Pulmonary artery endothelial cell (primary cell): Measurements from ENCODE around the gene IYD. TPM values are rescaled to one million over a fixed set of nuclear protein-coding genes. Genes with fewer than 3 reads are reported as not detected.

Source experiments
- DNase-seq: peaks from one replicate; pipeline ENCODE4 v3.0.0-alpha.2; 2011; ENCODE audit warnings: low read depth, low spot score
- total RNA-seq: library from RNA; depleted of rRNA; stranded (reverse); fragments of >200 nt; gene quantifications from 2 replicates; pipeline ENCODE4 v1.2.3, GENCODE V29; 2014

The IYD gene
- total RNA-seq, 1 donor from 2014 or later, result 0.07 TPM

DNA sequence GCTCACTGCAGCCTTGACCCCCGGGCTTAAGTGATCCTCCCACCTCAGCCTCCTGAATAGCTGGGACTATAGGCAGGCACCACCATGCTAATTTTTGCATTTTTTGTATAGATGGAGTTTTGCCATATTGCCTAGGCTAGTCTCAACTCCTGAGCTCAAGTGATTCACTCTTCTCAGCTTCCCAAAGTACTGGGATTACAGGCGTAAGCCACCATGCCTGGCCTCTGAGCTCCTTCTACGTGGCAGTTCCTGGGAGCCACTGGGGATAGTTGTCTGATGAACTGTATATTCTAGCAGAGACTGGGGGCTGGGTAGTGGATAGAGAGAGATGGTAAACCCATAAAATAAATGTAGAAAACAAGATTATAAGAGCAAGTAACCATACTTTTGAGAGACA, 26.1 kb downstream of the IYD start:
- DNase-seq, result no peak

DNA sequence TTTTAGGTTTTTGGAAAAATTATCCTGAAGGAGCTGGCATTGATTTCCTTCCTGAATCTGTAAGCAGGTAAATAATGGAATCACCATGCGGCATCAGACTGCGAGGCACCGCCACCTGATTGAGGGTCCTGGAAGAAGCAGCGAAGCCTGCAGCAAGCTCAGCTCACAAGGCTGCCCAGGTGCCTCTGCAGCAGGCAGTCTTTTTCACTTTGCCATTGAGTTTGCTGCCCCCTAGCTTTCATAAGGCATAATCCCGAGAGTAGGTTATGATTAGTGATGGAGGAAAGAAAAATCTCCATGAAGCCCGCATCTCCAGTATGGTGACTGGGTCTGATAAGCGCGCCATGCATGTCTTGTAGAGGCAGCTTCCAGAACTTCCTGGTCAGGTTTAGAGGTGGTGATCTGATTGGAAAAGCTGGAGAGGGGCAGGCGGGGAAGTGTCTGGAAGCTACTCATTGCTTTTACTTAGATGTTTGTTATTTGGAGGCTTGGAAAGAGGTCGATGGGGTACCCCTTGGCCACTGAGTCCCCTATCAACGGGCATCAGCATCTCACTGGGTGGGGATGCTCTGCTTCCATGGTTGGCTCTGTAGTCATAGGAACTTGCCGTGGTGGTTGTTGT, 26.7 kb downstream of the IYD start:
- DNase-seq, result no peak

DNA sequence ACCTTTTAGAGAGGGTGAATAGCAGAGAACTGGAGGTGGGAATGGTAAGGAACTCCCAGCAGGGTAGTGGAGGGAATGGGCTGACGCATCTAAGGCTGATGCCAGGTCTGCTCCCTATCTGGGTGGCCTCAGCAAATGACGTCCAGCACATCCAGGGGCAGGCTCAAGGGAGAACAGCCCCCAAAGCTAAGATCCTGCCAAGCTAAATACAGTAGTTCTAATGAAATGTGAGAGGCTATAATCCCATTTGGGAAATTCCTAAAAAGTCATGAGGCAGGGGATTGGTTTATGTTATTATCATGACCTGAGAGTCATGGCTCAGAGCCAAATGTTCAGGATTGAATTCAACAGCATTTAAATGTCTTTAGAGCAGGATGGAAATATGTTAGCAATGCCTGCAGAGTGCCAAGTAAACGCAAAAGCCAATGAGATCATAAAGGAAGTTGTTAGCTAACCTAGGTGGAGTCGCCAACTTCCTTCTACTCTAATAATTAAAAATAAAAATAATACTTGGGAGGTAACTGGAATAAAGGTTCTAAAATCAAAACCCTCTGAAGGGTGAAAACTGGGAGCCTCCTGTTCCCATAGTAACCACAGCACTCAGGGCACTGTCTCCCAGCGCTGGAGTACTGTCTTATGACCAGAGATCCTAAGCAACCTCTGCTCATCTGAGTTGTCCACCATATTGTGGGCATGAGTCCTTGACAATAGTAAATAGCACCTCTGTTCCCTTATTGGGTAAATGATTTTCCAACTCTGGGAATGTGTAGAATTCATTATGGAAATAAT, 34.8 kb downstream of the IYD start:
- DNase-seq, result peak; percentile 67

- no peak for DNase-seq
Measured at GRCh38 chr6:150406948-150407347, 38.1 kb downstream of the IYD start.

- no peak for DNase-seq
Measured at GRCh38 chr6:150408842-150409241, 40.0 kb downstream of the IYD start.

DNA sequence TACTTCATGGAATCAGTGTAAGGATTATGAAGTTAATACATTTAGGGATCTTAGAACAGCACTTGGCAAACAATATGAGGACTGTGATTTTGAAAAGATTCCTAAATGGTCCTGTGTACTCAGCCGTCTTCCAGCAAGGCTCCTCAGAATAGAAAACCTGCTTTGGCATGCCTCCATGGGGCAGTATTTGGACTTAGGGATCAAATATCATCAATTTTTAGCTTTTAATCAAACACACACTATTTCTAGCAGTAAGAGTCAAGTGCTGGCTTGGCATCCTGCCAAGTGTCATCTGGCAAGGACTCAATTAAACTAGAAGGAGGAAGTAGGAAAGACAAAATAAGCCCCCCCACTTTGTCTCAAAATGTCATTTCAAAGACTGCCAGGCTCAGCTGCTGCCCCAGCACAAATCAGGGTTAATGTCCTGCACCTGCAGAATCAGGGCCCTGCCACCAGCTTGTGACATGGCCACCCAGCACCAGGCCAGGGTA, 40.8 kb downstream of the IYD start:
- DNase-seq, result no peak

- DNase-seq, result no peak
Measured at GRCh38 chr6:150410399-150410798, 41.6 kb downstream of the IYD start.

- DNase-seq, result no peak
Measured at GRCh38 chr6:150410906-150411305, 42.1 kb downstream of the IYD start.

DNA sequence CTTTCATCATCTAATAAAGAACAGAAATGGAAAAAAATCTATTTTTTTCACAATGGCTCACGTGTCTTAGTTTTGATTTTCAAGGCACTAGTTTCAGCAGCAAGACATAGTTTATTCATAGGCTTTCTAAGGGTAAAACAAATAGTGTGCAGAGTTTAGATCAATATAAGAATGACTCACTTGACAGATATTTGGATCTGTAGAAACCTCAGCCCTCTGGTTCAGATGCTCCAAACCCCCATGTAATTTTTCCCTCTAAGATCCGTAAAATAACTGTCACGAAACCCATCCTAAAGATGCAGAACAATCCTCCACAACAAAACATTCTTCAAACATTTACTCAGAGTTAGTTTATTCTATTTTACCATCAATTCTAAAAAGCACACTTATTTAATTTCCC, 43.4 kb downstream of the IYD start:
- DNase-seq, result no peak

GRCh38 chr6:150413198-150413597, 44.4 kb downstream of the IYD start:
- DNase-seq, result no peak

DNA sequence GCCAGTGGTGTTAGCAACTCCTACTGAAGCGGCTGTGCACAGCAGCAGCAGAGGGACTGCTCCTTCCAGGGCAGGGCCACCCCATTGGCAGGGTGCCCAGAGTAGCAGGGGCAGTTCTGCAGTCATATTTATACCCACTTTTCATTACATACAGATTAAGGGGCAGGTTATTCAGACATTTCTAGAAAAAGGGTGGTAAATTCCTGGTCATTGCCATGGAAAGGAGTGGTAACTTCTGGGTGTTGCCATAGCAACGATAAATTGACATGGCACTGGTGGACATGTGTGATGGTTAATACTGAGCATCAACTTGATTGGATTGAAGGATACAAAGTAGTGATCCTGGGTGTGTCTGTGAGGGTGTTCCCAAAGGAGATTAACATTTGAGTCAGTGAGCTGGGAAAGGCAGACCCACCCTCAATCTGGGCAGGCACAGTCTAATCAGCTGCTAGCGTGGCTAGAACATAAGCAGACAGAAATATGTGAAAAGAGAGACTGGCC, 45.0 kb downstream of the IYD start:
- DNase-seq, result no peak

DNA sequence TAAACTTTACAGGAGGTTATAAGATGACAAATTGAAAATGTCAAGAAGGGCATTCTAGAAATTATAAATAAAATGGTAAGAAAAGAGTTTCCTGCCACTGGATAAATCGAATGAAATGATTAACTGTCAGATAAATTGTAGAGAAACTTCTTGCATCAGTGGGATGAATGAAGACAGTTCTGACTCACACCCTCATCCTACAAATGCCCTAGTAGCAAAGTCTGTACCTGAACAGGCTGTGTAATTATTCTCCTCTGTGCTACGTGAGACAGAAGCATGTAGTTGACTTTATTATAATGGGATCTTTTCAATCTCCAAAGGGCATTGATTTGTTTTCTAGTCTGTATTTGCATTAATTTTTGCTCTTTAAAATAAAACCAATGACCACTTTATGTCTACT, 47.3 kb downstream of the IYD start:
- no peak for DNase-seq

DNA sequence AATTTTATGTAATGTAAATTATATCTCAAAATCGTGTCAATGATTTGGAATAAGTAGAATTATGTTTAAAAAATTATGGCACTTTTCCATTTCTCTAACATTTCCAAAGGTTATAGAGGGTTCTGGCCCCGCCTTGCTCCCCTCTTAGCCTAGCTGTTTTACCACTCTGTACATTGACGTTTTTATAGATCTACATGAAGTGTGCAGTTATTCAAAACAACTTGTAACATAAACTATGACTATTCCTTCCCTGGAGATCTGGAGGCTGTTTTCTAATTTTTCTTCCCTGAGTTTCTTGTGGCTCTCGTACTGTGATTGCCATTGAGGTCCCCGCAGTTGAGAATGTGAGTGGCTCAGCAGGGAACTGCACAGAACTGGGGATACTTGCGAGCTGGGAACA, 48.4 kb downstream of the IYD start:
- DNase-seq, result no peak

- peak; percentile 68 for DNase-seq
Measured at GRCh38 chr6:150417899-150418826, 49.4 kb downstream of the IYD start.

- peak; percentile 30 for DNase-seq
Measured at GRCh38 chr6:150418827-150419594, 50.2 kb downstream of the IYD start.

- no peak for DNase-seq
Measured at GRCh38 chr6:150420428-150420827, 51.6 kb downstream of the IYD start.

- DNase-seq, result no peak
Measured at GRCh38 chr6:150420926-150421325, 52.1 kb downstream of the IYD start.

DNA sequence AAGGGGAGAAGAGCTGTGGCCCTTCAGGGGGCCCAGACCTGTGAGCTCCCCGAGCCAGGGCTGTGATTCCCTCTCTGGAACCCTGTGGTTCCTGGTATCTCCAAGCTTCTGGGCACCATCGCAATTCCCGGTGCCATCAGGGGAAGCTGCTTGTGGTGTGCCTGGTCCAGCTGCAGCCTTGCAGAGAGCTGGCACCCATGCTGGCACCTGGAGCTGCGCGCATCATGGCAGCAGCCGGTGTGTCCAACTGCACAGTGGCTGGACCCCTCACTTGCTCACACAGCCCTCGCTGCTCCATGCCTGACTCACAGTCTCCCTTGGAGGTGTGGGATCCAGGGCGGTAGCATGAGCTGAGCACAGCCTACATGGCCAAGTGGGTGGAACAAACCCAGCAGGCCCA, 56.7 kb downstream of the IYD start:
- DNase-seq, result no peak

- no peak for DNase-seq
Measured at GRCh38 chr6:150426198-150426597, 57.4 kb downstream of the IYD start.

- DNase-seq, result no peak
Measured at GRCh38 chr6:150427037-150427602, 58.3 kb downstream of the IYD start.

GRCh38 chr6:150427843-150428242, 59.0 kb downstream of the IYD start:
- no peak for DNase-seq
